Measurements from ENCODE around the gene TMEM8B.
A peak's percentile ranks its signal among the peaks of the same experiment; 100 is the strongest.

TMEM8B gene
- 6.1 to 9.9 reads per million in 2 donors for total RNA-seq

GRCh38 chr9:35829084-35829763 lies at the start of gene TMEM8B:
TMEM8B (plus strand) TSS chr9:35829228; CDS start chr9:35829448, 220 bp downstream.
- DNase-seq, result peak; percentile 95

GRCh38 chr9:35781066-35781465 lies 48.0 kb upstream of the TMEM8B start:
- no peak for DNase-seq

- DNase-seq, result no peak
Observed at GRCh38 chr9:35783418-35783817, 45.6 kb upstream of the TMEM8B start.

GRCh38 chr9:35789541-35789940 lies 39.5 kb upstream of the TMEM8B start:
- DNase-seq, result no peak

- DNase-seq, result no peak
Observed at GRCh38 chr9:35790025-35790384, 39.0 kb upstream of the TMEM8B start.

- DNase-seq, result peak; percentile 49
Observed at GRCh38 chr9:35790385-35791296, 38.4 kb upstream of the TMEM8B start.

GRCh38 chr9:35791297-35791921 lies 37.6 kb upstream of the TMEM8B start, which contains the start of gene NPR2:
NPR2 (plus strand) TSS chr9:35791591; CDS start chr9:35792409, 818 bp downstream.
- DNase-seq, result no peak

- no peak for DNase-seq
Observed at GRCh38 chr9:35792024-35792813, 36.8 kb upstream of the TMEM8B start.

GRCh38 chr9:35792826-35793225 lies 36.2 kb upstream of the TMEM8B start:
- DNase-seq, result no peak

- no peak for DNase-seq
Observed at GRCh38 chr9:35793461-35793860, 35.6 kb upstream of the TMEM8B start.

- no peak for DNase-seq
Observed at GRCh38 chr9:35795695-35796094, 33.3 kb upstream of the TMEM8B start.

GRCh38 chr9:35797311-35798109 lies 31.5 kb upstream of the TMEM8B start:
- no peak for DNase-seq

- DNase-seq, result no peak
Observed at GRCh38 chr9:35798658-35799374, 30.2 kb upstream of the TMEM8B start.

GRCh38 chr9:35800530-35800929 lies 28.5 kb upstream of the TMEM8B start:
- no peak for DNase-seq

GRCh38 chr9:35801328-35802128 lies 27.5 kb upstream of the TMEM8B start:
- DNase-seq, result no peak

- no peak for DNase-seq
Observed at GRCh38 chr9:35806101-35806500, 22.9 kb upstream of the TMEM8B start.

- no peak for DNase-seq
Observed at GRCh38 chr9:35808433-35808832, 20.6 kb upstream of the TMEM8B start.

- DNase-seq, result no peak
Observed at GRCh38 chr9:35810122-35810521, 18.9 kb upstream of the TMEM8B start.

- no peak for DNase-seq
Observed at GRCh38 chr9:35811381-35812024, 17.5 kb upstream of the TMEM8B start.
